Loucy (cell line): Measurements from ENCODE around the gene OR4K14.

ENCODE experiments used
- H2AFZ ChIP-seq: fragments of 200-600 bp; sonication (generic); 2 replicates; pipeline ENCODE4 v1.6.0; 2016; ENCODE audit warnings: antibody characterized with exemption, mild to moderate bottlenecking, low read length, moderate library complexity
- H3F3A ChIP-seq: fragments of 200-600 bp; 2 replicates; pipeline ENCODE4 v1.6.0; 2016; ENCODE audit warnings: antibody characterized with exemption, low read depth, mild to moderate bottlenecking
- H3K27me3 ChIP-seq: fragments of 200-600 bp; sonication (generic); 2 replicates; pipeline ENCODE4 v1.6.1; 2014; ENCODE audit warnings: low read length, mild to moderate bottlenecking; ENCODE audit not compliant: insufficient read depth, poor library complexity, severe bottlenecking
- H3K36me3 ChIP-seq: fragments of 200-600 bp; sonication (generic); 2 replicates; pipeline ENCODE4 v1.6.1; 2016; ENCODE audit warnings: low read length; ENCODE audit not compliant: insufficient read depth
- H3K4me1 ChIP-seq: fragments of 200-600 bp; sonication (generic); 2 replicates; pipeline ENCODE4 v1.5.1; 2014; ENCODE audit warnings: low read length, mild to moderate bottlenecking; ENCODE audit not compliant: insufficient read depth, poor library complexity, severe bottlenecking
- H3K4me2 ChIP-seq: fragments of 200-600 bp; sonication (generic); 2 replicates; pipeline ENCODE4 v1.6.0; 2014; ENCODE audit warnings: antibody characterized with exemption, low read length, low read depth, mild to moderate bottlenecking; ENCODE audit not compliant: poor library complexity, severe bottlenecking
- H3K4me3 ChIP-seq: fragments of 200-600 bp; sonication (generic); 2 replicates; pipeline ENCODE4 v1.5.1; 2014; ENCODE audit warnings: low read length, mild to moderate bottlenecking, mixed read lengths; ENCODE audit not compliant: poor library complexity, severe bottlenecking
- H3K79me2 ChIP-seq: fragments of 200-600 bp; sonication (generic); 2 replicates; pipeline ENCODE4 v1.6.1; 2014; ENCODE audit warnings: low read length; ENCODE audit not compliant: insufficient read depth
- H3K9ac ChIP-seq: fragments of 200-600 bp; sonication (generic); 2 replicates; pipeline ENCODE4 v1.6.0; 2014; ENCODE audit warnings: mild to moderate bottlenecking, low read depth, low read length, moderate library complexity; ENCODE audit not compliant: poor library complexity, severe bottlenecking
- H3K9me2 ChIP-seq: fragments of 200-600 bp; sonication (generic); replicated peaks from 2 replicates; pipeline ENCODE4 v1.6.1; 2016; ENCODE audit warnings: low read depth, low read length, mixed read lengths
- H3K9me3 ChIP-seq: fragments of 200-600 bp; sonication (generic); 2 replicates; pipeline ENCODE4 v1.6.1; 2014; ENCODE audit warnings: mild to moderate bottlenecking, antibody characterized with exemption, low read length, low read depth; ENCODE audit not compliant: insufficient read depth
- H4K20me1 ChIP-seq: fragments of 200-600 bp; sonication (generic); 2 replicates; pipeline ENCODE4 v1.6.0; 2014; ENCODE audit warnings: antibody characterized with exemption, low read length, mild to moderate bottlenecking; ENCODE audit not compliant: insufficient read depth, poor library complexity, severe bottlenecking
- CTCF ChIP-seq: fragments of 200-600 bp; sonication (generic); conservative IDR thresholded peaks from 2 replicates; pipeline ENCODE4 v1.5.1; 2014; ENCODE audit warnings: mild to moderate bottlenecking, antibody characterized with exemption, low read length
- EZH2phosphoT487 ChIP-seq: fragments of 200-600 bp; IDR thresholded peaks from 2 replicates; pipeline ENCODE4 v1.6.1; 2018; ENCODE audit warnings: antibody characterized with exemption, mild to moderate bottlenecking, moderate library complexity, borderline replicate concordance

OR4K14 gene

GRCh38 chr14:20019257-20019865, at the start of gene OR4K14:
Gene OR4K14 (minus strand): TSS chr14:20019307. CDS start chr14:20015193, 4,114 bp downstream.
- no peaks in the 10 kb centered on the region for H3K79me2 ChIP-seq
- H3K4me3 ChIP-seq = no peak within 1 kb of the TSS
- H3K9ac ChIP-seq = no peak within 1 kb of the TSS
- H3F3A ChIP-seq = no peaks in the 10 kb centered on the region
- TF ChIP-seq CTCF (no peak), EZH2phosphoT487 (no peak)
- H3K4me2 ChIP-seq = no peak within 1 kb of the TSS
- H3K9me2 ChIP-seq = no peaks in the 10 kb centered on the region
- H4K20me1 ChIP-seq = no peaks in the 10 kb centered on the region
- no peaks in the 10 kb centered on the region for H3K36me3 ChIP-seq
- H3K27me3 ChIP-seq = no peaks in the 10 kb centered on the region
- H3K4me1 ChIP-seq = no peaks in the 10 kb centered on the region
- H2AFZ ChIP-seq = no peak within 1 kb of the TSS
- no peaks in the 10 kb centered on the region for H3K9me3 ChIP-seq

- H3K4me3 ChIP-seq = no peak within 1 kb of the TSS
- no peaks in the 10 kb centered on the region for H3K9me3 ChIP-seq
- H3K4me2 ChIP-seq = no peak within 1 kb of the TSS
- no peaks in the 10 kb centered on the region for H3F3A ChIP-seq
- no peak within 1 kb of the TSS for H3K9ac ChIP-seq
- no peaks in the 10 kb centered on the region for H3K27me3 ChIP-seq
- H3K36me3 ChIP-seq = no peaks in the 10 kb centered on the region
- no peaks in the 10 kb centered on the region for H3K79me2 ChIP-seq
- H3K4me1 ChIP-seq = no peaks in the 10 kb centered on the region
- H2AFZ ChIP-seq = no peak within 1 kb of the TSS
- TF ChIP-seq CTCF (no peak), EZH2phosphoT487 (no peak)
- H4K20me1 ChIP-seq = no peaks in the 10 kb centered on the region
- H3K9me2 ChIP-seq = no peaks in the 10 kb centered on the region
These were observed 40.6 kb upstream of the OR4K14 start, which contains the start of gene OR4L1 for GRCh38 chr14:20059745-20060144. Gene OR4L1 (plus strand): TSS chr14:20060045. CDS start chr14:20060045, 0 bp downstream.

- Histone ChIP-seq H3K9me2 (no peaks in the 10 kb centered on the region), H3K27me3 (no peaks in the 10 kb centered on the region), H2AFZ (no peak overlapping the region), H3K4me2 (no peak overlapping the region), H3K9me3 (no peaks in the 10 kb centered on the region), H3K4me1 (no peaks in the 10 kb centered on the region), H3K9ac (no peak overlapping the region), H3K4me3 (no peak overlapping the region), H4K20me1 (no peaks in the 10 kb centered on the region), H3F3A (no peaks in the 10 kb centered on the region), H3K79me2 (no peaks in the 10 kb centered on the region), H3K36me3 (no peaks in the 10 kb centered on the region)
- no peak for TF ChIP-seq EZH2phosphoT487
- TF ChIP-seq CTCF = no peak
These were observed 29.1 kb upstream of the OR4K14 start for GRCh38 chr14:20048202-20048601.
